HuH-7.5 (cell line): ENCODE measurements around the gene LTN1.
"Not testable (repeated sequence)": the region's sequence is repeated elsewhere in the genome, so short reads cannot be mapped to it uniquely, and the experiment has no call there.

ENCODE experiments used
- DNase-seq: peaks from one replicate; pipeline ENCODE4 v3.0.0; 2011; ENCODE audit warnings: low spot score

LTN1 gene

DNA sequence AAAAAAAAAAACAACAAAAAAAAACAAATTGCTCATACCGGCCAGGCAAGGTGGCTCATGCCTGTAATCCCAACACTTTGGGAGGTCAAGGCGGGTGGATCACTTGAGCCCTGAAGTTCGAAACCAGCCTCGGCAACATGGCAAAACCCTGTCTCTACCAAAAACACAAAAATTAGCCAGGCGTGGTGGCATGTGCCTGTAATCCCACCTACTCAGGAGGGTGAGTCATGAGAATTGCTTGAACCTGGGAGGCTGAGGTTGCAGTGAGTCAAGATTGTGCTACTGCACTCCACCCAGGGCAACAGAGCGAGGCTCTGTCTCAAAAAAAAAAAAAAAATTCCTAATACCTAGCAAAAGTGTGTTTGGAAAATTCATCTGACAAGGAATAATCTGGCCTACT lies 4.5 kb downstream of the LTN1 start:
- not testable (repeated sequence) for DNase-seq

DNA sequence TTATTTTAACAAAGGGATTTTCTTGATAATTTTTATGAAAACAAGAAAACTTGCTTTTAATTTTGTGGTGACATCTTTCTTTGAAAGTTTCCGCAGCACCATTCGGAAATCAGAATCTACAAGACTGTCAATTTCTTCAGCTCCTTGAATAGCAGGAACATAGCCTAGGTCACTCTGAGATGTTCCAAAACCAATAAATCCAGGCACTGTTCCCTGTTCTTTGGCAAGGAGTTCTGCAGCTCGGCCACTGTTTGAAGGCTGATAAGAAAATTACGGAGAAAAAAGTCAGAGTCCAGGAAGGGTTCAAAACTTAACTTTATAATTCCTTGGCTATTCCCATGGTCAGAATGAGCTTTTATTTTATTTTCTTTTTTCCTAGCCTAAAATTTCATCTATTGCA lies 6.0 kb downstream of the LTN1 start:
- no peak for DNase-seq

DNA sequence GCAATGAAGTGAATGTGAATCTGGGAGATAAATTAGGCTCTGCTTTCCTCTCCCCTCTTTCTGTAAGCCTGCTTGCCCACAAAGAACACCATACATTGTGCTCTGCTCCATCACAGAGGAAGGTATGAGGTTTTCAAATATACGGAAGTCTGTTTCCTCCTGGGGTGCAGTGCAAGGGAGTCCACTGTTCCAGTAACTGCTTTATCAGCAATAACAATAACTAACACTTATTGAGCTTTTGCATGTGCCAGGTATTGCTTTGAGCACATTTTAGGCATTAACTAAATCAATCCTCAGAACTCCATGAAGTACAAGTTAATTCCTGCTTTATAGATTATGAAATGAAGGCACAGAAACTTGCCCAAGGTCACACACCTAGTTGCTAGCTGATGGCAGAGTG lies 10.0 kb downstream of the LTN1 start:
- DNase-seq: no peak

DNA sequence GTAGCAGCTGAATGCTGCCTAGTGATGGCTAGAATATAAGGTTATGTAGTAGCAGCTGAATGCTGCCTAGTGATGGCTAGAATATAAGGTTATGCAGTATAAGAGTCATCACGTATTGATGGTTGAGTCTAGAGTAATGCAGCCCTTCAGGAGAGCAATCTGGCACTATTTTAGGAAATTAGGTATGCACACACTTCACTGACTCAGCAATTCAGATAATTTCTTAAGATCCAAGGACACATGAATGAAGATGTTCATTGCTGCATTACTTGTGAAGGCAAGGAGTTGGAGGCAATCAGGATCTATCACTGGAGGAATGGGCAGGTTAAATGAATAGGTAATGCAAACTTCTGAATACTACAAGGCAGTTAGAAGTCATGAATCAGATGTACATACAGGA lies 13.6 kb downstream of the LTN1 start:
- DNase-seq: no peak

DNA sequence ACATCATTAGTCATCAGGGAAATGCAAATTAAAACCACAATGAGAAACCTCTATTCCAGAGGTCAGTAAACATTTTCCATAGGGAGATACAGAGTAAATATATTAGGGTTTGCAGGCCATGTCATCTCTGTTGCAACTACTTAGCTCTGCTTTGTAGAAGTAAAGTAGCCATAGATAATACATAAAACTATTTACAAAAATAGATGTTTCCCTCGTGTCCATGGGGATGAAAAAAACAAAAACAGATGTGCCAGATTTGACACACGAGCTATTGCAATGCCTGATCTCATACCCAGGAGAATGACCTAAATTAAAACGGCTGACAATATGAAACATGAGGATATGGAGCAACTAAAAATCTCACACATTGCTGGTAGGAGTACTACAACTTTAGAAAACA lies 17.3 kb downstream of the LTN1 start:
- no peak for DNase-seq

DNA sequence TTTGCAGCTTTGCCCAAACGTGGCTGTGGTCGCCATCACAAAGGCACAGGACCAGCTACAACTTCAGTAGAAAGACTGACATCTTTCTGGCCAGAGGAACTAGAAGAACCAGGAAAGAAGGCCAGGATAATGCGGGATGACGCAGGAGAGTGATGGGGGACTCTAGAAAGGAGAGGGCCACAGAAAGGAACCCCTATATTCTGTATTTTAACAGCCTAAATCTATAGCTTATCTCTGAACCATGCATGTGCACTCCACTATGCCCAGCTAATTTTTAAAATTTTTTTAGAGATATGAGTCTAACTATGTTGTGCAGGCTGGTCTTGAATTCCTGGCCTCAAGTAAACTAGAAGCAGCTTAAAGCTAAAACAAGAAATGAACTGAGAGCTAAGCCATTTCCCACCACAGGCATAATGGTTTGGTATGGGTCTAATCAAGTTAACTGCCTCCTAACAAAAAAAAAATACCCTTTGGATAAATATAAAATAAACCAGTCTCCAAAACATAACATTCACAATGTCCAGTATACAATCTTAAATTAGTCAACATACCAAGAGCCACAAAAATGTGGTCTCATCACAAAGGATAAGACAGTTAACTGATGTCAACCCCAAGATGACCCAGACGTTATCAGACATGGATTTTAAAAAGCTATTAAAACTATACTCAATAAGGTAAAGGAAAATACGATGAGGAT lies 18.0 kb downstream of the LTN1 start:
- DNase-seq: no peak

DNA sequence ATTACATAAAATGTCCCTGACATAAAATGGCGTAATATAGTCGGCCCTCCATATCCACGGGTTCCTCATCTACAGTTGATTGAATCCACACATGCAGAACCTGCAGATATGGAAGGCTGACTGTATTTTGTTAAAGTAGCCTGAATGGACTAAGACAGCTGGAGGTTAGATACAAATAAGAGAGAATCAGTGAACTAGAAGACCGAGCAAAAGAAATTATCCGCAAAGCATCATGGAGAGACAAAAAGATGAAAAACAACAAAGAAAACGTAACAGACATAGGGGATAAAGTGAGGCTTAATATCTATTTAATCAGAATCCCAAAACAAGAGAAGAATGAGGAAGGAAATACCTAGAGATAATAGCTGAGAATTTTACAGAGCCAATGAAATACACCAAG lies 20.3 kb downstream of the LTN1 start:
- no peak for DNase-seq

DNA sequence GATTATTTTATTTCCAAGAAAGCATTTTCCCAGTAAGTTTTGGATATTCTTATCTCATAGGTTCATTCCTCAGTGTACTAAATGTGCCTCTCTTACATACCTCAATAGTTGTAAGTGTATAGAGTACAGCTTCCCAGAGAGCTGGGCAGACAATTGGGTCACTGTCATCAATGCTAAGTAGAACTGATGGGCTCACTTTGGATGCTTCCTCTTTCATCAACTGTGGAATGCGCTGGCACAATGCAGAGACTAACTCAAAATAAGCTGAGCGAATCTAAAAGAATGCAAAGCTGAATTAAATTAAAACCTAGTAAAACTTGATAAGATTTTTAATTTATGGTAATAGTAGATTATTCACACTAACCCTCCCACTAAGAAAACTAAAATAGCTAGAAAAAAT lies 21.5 kb downstream of the LTN1 start:
- no peak for DNase-seq

DNA sequence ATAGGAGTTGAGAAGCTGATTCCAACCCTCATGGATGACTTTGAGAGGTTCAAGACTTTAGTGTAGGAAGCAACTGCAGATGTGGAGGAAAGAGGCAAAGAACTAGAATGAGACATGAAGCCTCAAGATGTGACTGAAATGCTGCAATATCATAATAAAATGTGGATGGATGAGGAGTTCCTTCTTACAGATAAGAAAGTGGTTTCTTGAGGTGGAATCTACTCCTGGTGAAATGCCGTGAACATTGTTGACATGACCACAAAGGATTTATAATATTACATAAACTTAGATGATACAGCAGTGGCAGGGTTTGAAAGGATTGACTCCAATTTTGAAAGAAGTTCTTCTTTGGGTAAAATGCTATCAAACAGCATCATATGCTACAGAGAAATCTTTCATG lies 28.8 kb downstream of the LTN1 start:
- no peak for DNase-seq

DNA sequence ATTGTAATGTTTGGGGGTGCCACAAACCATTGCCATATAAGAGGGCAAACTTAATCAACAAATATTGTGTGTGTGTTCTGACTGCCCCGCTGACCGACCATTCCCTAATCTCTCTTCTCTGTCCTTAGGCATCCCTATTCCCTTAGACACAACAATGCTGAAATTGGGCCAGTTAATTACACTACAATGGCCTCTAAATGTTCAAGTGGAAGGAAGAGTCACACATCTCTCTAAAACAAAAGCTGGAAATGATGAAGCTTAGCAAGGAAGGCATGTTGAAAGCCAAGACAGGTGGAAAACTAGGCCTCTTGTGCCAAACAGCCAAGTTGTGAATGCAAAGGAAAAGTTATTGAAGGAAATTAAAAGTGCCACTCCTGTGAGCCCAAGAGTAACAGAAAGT lies 30.2 kb downstream of the LTN1 start:
- no peak for DNase-seq

DNA sequence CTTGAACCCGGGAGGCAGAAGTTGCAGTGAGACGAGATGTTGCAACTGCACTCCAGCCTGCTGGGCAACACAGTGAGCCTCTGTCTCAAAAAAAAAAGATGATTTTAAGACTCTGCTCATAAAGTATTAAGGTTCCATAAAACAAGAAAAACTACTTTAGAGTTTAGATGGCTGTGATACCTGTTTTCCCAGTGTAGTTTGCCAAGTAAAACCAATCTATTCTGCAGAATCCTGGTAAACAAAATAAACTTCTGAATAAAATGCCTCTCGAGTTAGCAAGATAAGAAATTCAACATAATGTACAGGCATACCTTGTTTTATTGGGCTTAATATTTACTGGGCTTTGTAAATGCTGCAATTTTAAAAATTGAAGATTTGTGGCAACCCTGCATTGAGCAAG lies 30.8 kb downstream of the LTN1 start:
- no peak for DNase-seq

DNA sequence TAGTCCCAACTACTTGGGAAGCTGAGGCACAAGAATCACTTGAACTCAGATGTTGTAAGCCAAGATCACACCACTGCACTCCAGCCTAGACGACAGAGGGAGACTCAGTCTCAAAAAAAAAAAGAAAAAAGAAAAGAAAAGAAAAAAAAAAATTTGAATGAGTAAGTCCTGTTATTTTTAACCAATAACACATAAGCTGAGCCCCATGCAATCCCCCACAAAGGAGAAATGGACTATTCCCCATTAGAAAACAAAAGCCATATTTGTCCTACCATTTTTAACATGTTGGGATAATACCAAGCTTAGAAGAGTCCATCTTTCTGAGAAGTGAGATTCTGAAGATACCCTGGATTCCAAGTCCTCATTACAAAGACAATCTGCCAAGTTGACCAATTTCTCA lies 32.4 kb downstream of the LTN1 start:
- no peak for DNase-seq

DNA sequence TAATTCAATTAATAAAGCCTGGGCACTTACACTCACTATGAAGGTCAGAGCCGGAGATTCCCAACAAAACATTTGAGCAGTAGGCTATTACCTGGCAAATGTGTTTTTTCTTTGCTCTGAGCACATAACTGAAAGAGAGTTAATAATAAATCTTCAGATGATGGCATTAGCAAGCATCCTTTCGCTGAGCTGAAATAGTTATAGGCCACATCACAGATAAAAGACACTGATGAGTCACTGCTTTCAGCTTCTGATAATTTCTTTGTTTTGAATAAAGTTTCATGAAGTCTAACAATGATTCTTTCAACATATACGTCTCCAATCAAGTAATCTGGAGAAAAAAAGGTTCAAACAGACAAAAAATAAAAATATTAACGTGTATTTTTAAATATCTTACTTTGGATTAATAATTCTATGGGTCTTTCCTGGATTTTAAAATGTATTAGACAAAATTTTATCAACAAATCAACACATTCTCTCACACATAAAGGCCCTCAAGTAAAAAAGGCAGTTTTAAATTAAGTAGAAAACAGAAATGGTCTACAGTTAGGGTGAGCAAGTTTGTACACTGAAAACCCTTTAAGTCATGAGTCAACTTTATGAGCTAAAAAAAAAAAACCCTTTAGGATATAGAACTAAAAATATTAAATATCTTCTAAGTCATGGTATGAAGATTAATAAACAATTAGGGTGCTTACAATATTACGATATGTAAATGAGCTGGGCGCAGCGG lies 33.1 kb downstream of the LTN1 start:
- no peak for DNase-seq

DNA sequence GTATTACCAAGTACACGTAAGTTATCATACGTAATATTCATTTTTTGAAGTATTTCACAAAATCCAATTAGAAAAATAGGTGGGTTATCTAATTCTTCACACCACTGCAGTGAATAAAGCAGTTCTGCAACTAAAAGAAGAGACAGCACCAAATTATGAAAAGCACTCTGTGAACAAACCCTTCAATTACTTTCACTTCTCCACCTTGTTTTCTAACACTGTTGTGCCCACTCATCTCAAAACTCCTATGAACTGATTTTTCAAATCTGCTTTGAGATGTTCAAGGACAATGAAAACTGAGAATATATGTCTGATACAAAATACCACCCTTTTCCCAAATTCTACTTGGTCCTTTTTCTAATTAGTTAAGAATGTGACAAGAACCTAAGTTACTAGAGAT lies 39.4 kb downstream of the LTN1 start:
- no peak for DNase-seq

DNA sequence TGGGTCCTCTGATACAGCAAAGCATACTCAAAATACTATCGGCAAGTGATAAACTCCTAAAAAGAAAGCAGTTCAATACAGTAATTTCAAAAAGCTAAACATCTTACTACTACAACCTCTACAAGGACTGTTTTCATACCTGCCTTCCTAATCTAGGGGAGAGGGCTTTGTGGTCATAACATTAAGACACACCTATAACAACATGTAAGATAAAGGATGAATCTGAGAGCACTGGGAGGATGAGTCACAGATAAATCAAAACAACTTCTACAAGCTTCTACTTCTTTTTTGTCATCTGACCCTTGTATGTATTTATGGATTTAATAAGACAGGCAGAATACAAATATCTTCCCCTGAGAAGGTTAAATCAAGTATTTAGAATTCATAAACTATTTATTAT lies 40.0 kb downstream of the LTN1 start:
- DNase-seq: no peak

DNA sequence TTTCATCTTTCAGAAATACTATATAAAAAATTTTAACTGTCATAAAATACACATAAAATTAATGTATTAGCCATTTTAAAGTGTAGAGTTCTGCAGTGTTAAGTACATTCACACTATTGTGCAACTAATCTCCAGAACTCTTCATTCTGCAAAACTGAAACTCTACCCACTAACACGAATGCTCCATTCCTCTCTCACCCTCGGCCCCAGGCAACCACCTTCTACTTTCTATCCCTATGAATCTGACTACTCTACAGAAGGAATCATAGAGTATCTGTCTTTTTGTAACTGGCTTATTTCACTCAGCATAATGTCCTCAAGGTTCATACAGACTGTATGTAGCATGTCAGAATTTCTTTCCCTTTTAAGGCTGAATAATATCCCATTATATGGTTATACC lies 43.4 kb downstream of the LTN1 start:
- no peak for DNase-seq

DNA sequence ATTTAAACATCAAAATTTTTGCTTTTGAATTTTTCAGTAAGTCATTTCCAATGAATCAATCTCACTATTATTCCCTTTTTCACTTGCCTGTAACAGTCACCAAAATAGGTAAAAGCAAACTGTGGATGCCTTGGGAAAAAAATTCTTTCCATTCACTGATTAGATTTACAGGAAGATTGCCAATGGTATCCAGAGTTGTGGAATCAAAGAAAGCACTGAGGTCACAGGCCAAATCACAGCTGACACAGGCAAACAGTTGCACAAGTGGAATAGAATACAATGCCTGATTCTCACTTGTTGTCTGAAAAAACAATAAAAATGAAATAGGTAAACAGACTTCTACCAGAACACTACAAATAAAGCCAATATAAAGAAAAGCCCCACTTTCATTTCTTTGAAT lies 48.4 kb downstream of the LTN1 start:
- no peak for DNase-seq

DNA sequence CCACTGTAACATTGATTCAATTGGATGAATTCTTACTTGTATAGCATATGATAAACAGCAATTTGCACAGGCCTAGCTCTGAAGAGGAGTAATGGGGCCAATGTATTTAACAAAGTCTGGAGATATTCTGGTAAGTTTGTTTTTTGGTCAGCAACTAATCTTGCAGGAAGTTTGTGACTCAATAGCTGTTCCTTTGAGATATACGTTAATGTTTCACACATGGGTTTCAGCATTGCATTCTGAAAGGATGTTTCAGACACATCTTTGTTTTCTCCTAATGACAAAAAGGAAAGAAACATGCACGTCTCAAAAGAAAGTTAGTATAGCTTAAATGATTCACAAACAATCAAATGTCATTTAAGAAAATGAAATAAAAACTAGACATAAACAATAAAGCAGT lies 49.0 kb downstream of the LTN1 start:
- no peak for DNase-seq

DNA sequence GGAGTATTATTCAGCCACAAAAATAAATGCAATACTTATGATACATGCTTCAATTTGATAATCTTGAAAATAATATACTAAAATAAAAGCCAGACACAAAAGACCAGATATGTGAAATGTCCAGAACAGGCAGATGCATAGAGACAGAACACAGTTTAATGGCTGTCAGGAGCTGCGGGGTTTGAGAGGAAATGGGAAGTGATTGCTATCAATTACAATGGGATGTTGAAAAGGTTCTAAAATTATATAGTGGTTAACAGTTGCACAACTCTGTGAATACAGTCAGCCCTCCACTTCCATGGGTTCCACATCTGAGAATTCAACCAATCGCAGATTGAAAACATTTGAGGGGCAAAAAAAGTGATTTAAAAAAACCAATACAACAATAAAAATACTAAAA lies 54.0 kb downstream of the LTN1 start:
- no peak for DNase-seq

DNA sequence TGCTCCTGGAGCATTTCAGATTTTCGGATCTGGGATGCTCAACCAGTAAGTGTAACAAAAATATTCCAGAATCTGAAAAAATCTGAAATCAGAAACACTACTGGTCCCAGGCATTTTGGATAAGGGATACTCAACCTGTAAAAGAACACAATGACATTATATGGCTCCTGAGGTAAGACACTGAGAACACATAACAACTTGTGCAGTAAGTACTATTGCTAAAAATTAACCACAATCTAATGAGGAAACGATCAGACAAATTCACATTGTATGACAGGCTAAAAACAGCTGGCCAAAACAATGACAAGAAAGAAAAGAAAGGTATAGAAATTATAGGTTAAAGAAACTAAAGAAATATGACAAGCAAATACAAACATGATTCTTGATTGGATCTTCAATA lies 54.9 kb downstream of the LTN1 start:
- no peak for DNase-seq

DNA sequence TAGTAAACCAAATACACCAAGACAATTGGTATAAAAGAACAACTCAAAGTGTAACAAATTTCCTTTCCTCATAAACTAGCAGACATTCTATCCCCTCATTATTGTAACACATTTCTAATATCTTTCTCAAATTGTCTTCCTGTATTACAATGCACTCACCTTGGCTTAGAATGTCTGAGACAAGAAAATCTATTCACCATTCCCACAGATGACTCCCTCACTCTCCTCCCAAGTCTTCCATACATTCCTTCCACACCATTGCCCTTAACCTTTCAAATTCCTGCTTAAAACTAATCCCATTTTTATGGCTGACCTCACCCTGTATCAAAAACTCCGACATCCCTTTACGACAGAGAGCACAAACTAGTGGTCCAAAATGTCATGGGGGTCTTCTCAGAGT lies 56.0 kb downstream of the LTN1 start:
- no peak for DNase-seq

DNA sequence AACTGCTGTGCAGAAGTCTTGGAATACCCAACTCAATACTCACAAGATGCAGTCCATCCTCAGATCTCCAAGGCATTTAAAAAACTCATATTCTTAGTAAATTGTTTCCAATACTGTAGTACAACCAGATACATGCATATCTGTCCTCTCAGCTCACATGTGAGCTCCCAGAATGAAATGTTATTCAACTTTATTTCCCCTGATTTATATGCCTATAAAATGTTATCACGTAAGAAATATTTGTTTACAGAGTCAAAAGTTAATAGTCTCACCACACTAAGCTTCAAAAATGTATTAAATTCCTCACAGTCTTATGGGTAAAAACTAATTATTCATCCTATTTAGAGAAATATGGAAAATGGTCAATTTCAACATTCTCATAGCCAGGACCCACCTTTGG lies 56.6 kb downstream of the LTN1 start:
- no peak for DNase-seq

DNA sequence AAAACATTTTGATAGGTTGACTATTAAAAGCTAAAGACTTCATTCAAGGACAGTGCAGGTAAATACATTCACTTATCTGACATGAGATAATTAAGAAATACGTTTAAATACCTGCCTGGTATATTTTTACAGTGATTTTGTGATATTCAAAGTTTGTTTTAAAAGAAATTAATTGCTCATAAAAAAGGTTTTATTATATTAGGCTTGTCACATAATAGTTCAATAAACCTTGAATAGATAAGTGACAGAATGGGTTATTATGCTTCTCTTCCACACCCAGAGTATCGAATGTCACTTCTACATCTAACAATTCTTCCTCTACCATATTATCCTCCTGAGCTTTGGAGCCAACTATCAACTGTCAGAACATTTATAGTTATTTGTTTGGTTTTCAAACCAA lies 60.0 kb downstream of the LTN1 start:
- no peak for DNase-seq

DNA sequence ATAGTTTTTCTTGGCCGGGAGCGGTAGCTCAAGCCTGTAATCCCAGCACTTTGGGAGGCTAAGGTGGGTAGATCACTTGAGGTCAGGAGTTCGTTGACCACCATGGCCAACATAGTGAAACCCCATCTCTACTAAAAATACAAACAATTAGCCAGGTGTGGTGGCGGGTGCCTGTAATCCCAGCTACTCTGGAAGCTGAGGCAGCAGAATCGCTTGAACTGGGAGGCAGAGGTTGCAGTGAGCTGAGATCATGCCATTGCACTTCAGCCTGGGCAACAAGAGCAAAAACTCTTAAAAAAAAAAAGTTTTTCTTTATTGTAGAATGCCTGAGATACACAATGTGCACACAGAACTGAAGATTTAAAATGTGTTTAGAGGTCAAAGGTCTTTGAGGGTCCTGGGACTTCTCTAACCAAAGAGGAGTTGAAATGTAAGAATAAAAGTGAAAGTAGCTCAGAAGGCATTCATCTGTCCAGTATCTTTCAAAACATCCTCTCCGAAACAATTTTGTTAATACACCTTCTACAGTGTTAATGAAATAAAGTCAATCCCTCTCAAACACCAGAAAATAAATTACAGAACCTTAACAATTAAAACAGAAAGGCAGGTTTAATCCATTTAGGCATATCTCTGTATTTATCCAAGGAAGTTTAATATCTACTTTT lies 60.8 kb downstream of the LTN1 start:
- DNase-seq: not testable (repeated sequence)
